Adipocyte (in vitro differentiated cells): ENCODE data around the gene MIER2.
"Not testable (repeated sequence)": the region's sequence is repeated elsewhere in the genome, so short reads cannot be mapped to it uniquely, and the experiment has no call there.

ENCODE experiments used
- DNase-seq: peaks from one replicate; pipeline ENCODE4 v3.0.0-alpha.2; 2015; ENCODE audit warnings: low read depth
- H3K27me3 ChIP-seq: replicated peaks from 2 replicates; pipeline ENCODE4 v1.7.0; 2013; ENCODE audit warnings: mild to moderate bottlenecking, low read length, moderate library complexity; ENCODE audit not compliant: control insufficient read depth, insufficient read depth
- H3K36me3 ChIP-seq: 2 replicates; pipeline ENCODE4 v1.7.0; 2013; ENCODE audit warnings: low read length, mild to moderate bottlenecking, moderate library complexity; ENCODE audit not compliant: control insufficient read depth, insufficient read depth, severe bottlenecking
- H3K4me1 ChIP-seq: 2 replicates; pipeline ENCODE4 v1.7.0; 2013; ENCODE audit warnings: mild to moderate bottlenecking, low read length, moderate library complexity; ENCODE audit not compliant: control insufficient read depth, insufficient read depth
- H3K4me3 ChIP-seq: 2 replicates; pipeline ENCODE4 v1.7.0; 2013; ENCODE audit warnings: mild to moderate bottlenecking, low read length, moderate library complexity
- H3K9ac ChIP-seq: 2 replicates; pipeline ENCODE4 v1.7.0; 2013; ENCODE audit warnings: mild to moderate bottlenecking, low read length, moderate library complexity
- H3K9me3 ChIP-seq: 2 replicates; pipeline ENCODE4 v1.7.0; 2013; ENCODE audit warnings: mild to moderate bottlenecking, low read length, moderate library complexity; ENCODE audit not compliant: control insufficient read depth

Gene MIER2

DNA sequence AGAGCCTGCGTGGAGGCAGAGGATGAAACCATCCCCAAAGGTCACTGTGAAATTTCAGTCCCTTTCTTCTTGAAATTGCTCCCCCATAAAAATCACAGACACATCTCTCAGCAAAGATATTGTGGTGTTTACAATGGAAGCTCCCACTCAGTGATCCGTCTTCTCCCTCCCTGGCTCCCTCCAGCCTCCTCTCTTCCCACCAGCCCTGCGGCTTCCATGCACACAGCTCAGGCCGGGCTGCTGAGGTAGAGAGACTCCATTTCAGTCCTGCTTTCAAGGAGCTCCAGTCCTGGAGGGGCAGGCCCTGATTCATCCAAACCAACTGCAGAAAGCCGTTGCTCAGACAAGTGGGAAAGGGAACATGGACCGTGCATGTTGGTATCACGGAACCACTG lies 24.0 kb upstream of the MIER2 start:
- no peaks in the 10 kb centered on the region for H3K4me1 ChIP-seq
- H3K4me3 ChIP-seq = no peak overlapping the region
- no peak for DNase-seq
- H3K9ac ChIP-seq = no peak overlapping the region
- H3K27me3 ChIP-seq = peaks cover 72% of the 10 kb centered on the region
- H3K36me3 ChIP-seq = no peaks in the 10 kb centered on the region
- H3K9me3 ChIP-seq = peaks cover 5% of the 10 kb centered on the region

DNA sequence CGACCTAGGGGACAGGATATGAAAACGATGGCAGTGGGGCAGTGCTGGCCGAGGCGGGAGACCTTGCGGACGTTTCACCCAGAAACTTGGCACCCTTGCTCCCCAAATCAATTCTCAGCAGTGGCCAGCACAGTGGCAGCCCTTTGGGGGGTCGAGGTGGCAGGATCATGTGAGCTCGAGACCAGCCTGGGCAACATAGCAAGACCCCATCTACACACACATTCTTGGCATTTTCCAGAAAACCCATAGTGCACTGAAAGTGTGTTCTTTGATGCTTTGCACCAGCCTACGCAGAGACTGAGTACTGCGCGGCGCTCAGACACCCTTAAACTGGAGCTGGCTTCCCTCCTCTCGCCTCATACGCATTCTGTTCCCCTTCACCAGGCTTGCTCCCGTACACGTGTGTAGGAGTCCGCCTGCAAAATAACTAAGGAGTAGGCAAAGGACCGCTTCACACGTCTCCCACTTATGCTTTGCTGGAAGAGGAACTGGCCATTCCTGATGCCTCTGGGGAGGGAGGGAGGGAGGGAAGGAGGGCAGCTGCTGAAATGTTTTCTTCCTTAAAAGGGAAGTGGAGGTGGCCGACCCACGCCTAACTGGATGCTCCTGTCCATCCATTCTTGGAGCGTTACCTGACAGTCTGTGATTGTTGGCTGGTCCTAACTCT lies 23.5 kb upstream of the MIER2 start:
- no peak overlapping the region for H3K9ac ChIP-seq
- peaks cover 5% of the 10 kb centered on the region for H3K9me3 ChIP-seq
- no peaks in the 10 kb centered on the region for H3K4me1 ChIP-seq
- DNase-seq = no peak
- no peak overlapping the region for H3K4me3 ChIP-seq
- H3K36me3 ChIP-seq = no peaks in the 10 kb centered on the region
- H3K27me3 ChIP-seq = peaks cover 67% of the 10 kb centered on the region

- Histone ChIP-seq H3K27me3 (peaks cover 62% of the 10 kb centered on the region), H3K4me3 (no peak overlapping the region), H3K9me3 (peaks cover 5% of the 10 kb centered on the region), H3K9ac (no peak overlapping the region), H3K4me1 (no peaks in the 10 kb centered on the region), H3K36me3 (no peaks in the 10 kb centered on the region)
- DNase-seq = no peak
These were observed 23.0 kb upstream of the MIER2 start for GRCh38 chr19:367561-367960.

DNA sequence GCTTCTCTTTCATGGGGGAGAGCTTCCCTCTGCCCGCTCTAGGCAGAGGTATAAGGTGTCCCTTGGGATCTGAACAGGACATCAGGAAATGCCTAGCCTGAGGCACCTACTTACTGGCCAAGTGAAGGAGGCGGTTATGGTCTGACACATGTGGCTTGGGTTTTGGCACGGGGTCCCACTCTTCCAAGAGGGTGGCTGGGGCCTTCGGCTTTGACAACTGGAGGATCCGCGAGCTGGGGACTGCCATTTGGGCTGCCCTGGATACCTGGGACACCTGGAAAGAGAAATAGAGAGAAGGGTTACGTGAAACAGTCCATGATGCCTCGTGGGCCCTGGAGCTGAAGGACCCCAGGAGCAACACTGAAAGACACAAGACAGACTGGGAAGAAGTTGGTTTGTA lies 22.4 kb upstream of the MIER2 start:
- peaks cover 61% of the 10 kb centered on the region for H3K27me3 ChIP-seq
- H3K4me1 ChIP-seq = no peaks in the 10 kb centered on the region
- no peak overlapping the region for H3K4me3 ChIP-seq
- DNase-seq = no peak
- no peaks in the 10 kb centered on the region for H3K36me3 ChIP-seq
- peaks cover 5% of the 10 kb centered on the region for H3K9me3 ChIP-seq
- no peak overlapping the region for H3K9ac ChIP-seq

DNA sequence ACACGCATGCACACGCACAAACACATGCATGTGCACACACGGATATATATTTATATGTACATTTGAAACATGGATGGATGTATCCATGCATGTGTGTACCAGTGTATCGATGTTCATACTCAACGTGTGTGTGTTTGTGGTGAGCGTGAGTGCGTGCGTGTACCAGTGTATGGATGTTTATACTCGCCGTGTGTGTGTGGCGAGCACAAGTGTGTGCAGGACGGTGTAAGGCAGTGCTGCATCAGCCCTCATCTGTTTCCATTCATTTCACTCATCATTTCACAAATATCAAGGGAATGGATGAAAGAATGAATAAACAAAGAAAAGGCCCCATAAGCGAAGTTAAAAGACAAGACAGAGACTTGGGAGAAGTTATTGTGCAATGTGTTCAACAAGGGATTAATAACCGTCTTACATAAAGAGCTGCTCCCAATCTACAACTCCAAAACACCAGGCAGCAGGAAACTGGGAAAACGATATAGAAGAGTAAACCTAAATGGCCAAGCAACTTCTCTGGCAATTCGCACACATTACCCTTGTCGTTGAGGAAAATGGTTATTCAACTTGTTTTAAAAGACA lies 21.7 kb upstream of the MIER2 start:
- no peak for DNase-seq
- Histone ChIP-seq H3K4me3 (no peak overlapping the region), H3K36me3 (no peaks in the 10 kb centered on the region), H3K27me3 (peaks cover 54% of the 10 kb centered on the region), H3K4me1 (no peaks in the 10 kb centered on the region), H3K9me3 (peaks cover 5% of the 10 kb centered on the region), H3K9ac (no peak overlapping the region)

DNA sequence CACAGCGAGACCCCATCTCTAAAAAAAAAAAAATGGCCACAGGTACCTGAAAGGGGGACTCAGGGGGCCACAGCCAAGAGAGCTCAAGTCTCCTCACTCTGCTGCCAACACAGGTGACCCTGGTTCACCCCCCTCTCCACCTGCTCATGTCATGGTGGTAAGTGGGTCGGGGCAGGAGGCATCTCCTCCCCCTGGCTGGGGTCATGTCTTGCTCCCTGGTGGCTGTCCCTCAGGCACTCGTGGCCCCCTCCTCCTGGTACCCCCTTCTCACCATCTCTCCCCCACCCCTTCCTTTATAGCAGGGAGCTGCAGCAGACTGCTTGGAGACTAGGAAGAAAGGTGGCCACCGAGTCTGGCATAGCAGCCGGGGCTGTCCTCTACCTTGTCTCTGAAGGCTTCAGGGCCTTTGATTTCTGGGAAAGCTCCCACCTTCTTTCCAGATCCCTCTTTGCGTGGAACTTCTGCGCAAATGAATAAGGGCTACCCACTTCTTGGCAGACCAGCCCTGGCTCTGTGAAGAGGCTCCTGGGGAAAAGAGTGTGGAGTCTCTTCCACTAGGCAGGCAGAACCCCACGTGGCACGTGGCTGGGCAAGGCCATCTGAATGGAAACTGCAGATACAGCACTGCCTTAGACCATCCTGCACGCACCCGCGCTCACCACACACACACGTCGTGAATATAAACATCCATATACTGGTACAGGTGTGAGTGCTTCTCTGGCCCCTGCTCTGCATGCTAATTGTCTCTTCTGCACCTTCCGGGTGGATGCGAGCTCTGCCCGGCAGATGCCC lies 20.1 kb upstream of the MIER2 start:
- Histone ChIP-seq H3K27me3 (peaks cover 50% of the 10 kb centered on the region), H3K9ac (no peak overlapping the region), H3K36me3 (no peaks in the 10 kb centered on the region), H3K4me3 (no peak overlapping the region), H3K9me3 (peaks cover 5% of the 10 kb centered on the region), H3K4me1 (no peaks in the 10 kb centered on the region)
- no peak for DNase-seq

- H3K4me1 ChIP-seq = no peaks in the 10 kb centered on the region
- H3K4me3 ChIP-seq = no peak overlapping the region
- no peaks in the 10 kb centered on the region for H3K36me3 ChIP-seq
- peaks cover 5% of the 10 kb centered on the region for H3K9me3 ChIP-seq
- DNase-seq = no peak
- H3K9ac ChIP-seq = no peak overlapping the region
- H3K27me3 ChIP-seq = peaks cover 51% of the 10 kb centered on the region
These were observed 18.1 kb upstream of the MIER2 start for GRCh38 chr19:362683-363082.

GRCh38 chr19:362154-362553 lies 17.6 kb upstream of the MIER2 start:
- Histone ChIP-seq H3K4me3 (no peak overlapping the region), H3K9me3 (peaks cover 5% of the 10 kb centered on the region), H3K27me3 (peaks cover 45% of the 10 kb centered on the region), H3K36me3 (no peaks in the 10 kb centered on the region), H3K9ac (no peak overlapping the region), H3K4me1 (no peaks in the 10 kb centered on the region)
- DNase-seq = no peak

DNA sequence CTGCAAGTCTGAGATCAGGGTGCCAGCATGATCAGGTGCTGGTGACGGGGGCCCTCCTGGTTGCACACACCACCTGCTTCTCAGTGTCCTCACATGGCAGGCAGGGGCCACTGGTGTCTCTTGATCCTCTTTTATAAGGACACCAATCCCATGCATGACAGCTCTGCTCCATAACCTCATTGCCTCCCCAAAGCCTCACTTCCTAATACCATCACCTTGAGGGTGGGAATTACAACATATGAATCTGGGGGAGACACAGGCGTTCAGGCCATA lies 15.0 kb upstream of the MIER2 start:
- no peak overlapping the region for H3K9ac ChIP-seq
- no peaks in the 10 kb centered on the region for H3K4me1 ChIP-seq
- no peak overlapping the region for H3K4me3 ChIP-seq
- DNase-seq = no peak
- no peaks in the 10 kb centered on the region for H3K9me3 ChIP-seq
- no peaks in the 10 kb centered on the region for H3K36me3 ChIP-seq
- H3K27me3 ChIP-seq = peaks cover 23% of the 10 kb centered on the region

DNA sequence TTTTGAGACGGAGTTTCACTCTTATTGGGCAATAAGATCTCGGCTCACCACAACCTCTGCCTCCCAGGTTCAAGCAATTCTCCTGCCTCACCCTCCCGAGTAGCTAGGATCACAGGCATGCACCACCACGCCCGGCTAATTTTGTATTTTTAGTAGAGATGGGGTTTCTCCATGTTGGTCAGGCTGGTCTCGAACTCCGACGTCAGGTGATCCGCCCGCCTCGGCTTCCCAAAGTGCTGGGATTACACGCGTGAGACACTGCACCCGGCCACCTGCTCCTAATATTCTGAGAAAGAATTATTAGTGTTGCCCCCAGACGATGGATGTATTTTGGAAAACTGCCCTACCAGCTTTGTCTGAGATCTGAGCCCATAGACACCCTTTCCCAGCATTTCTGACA lies 10.9 kb upstream of the MIER2 start:
- peaks cover 16% of the 10 kb centered on the region for H3K27me3 ChIP-seq
- not testable (repeated sequence) for H3K4me1 ChIP-seq, H3K9ac ChIP-seq, DNase-seq, H3K36me3 ChIP-seq, H3K4me3 ChIP-seq
- H3K9me3 ChIP-seq = peaks cover 20% of the 10 kb centered on the region

- no peak for DNase-seq
- Histone ChIP-seq H3K9ac (no peak overlapping the region), H3K27me3 (peaks cover 16% of the 10 kb centered on the region)
These were observed 10.5 kb upstream of the MIER2 start for GRCh38 chr19:355134-355533.

More at GRCh38 chr19:355134-355533, 10.5 kb upstream of the MIER2 start:
- Histone ChIP-seq H3K4me3 (no peak overlapping the region), H3K4me1 (no peaks in the 10 kb centered on the region), H3K36me3 (no peaks in the 10 kb centered on the region), H3K9me3 (peaks cover 20% of the 10 kb centered on the region)
